Fibroblast of lung (primary cell): Measurements from ENCODE around the gene NPSR1. TPM values are rescaled to one million over a fixed set of nuclear protein-coding genes. Genes with fewer than 3 reads are reported as not detected.
"Not testable (repeated sequence)": the region's sequence is repeated elsewhere in the genome, so short reads cannot be mapped to it uniquely, and the experiment has no call there.

Experiments used
- DNase-seq, 2 donors: peaks; one replicate each; pipeline versions ENCODE4 v3.0.0 to v3.0.0-alpha.2; 2010; ENCODE audit warnings: low read depth in 2 of 2
- H2AFZ ChIP-seq: 2 replicates; pipeline ENCODE4 v1.5.1; 2012; ENCODE audit warnings: low read length, control low read depth, inconsistent platforms
- H3K27ac ChIP-seq: 2 replicates; pipeline ENCODE4 v1.5.1; 2011; ENCODE audit warnings: low read length, control low read depth; ENCODE audit not compliant: insufficient read depth
- H3K27me3 ChIP-seq: 2 replicates; pipeline ENCODE4 v1.5.1; 2011; ENCODE audit warnings: mild to moderate bottlenecking, low read length; ENCODE audit not compliant: control insufficient read depth, insufficient read depth
- H3K36me3 ChIP-seq: 2 replicates; pipeline ENCODE4 v1.5.1; 2011; ENCODE audit warnings: low read length; ENCODE audit not compliant: control insufficient read depth, insufficient read depth
- H3K4me1 ChIP-seq: 2 replicates; pipeline ENCODE4 v1.5.1; 2011; ENCODE audit warnings: low read length; ENCODE audit not compliant: control insufficient read depth, insufficient read depth; ENCODE audit errors: extremely low read depth
- H3K4me2 ChIP-seq: 2 replicates; pipeline ENCODE4 v1.5.1; 2011; ENCODE audit warnings: low read length, control low read depth; ENCODE audit not compliant: insufficient read depth; ENCODE audit errors: extremely low read depth
- H3K4me3 ChIP-seq, 4 experiments: fragments of 200-600 bp in 1 of 4; sonication (generic) in 1 of 4; replicated peaks in 1 of 4; 2 replicates each; pipeline ENCODE4 v1.5.1; 2011 to 2016; ENCODE audit warnings: low read length in 4 of 4, low read depth in 3 of 4, mild to moderate bottlenecking in 3 of 4, control low read depth in 2 of 4, inconsistent platforms in 1 of 4, mixed read lengths in 1 of 4; ENCODE audit not compliant: insufficient read depth in 1 of 4; ENCODE audit errors: control extremely low read depth in 1 of 4
- H3K79me2 ChIP-seq: 2 replicates; pipeline ENCODE4 v1.5.1; 2012; ENCODE audit warnings: mild to moderate bottlenecking, low read length, inconsistent platforms; ENCODE audit not compliant: control insufficient read depth, insufficient read depth
- H3K9ac ChIP-seq: 2 replicates; pipeline ENCODE4 v1.5.1; 2011; ENCODE audit warnings: mild to moderate bottlenecking, low read length, control low read depth; ENCODE audit not compliant: insufficient read depth
- H3K9me3 ChIP-seq: 2 replicates; pipeline ENCODE4 v1.5.1; 2012; ENCODE audit warnings: low read depth, low read length; ENCODE audit not compliant: control insufficient read depth, insufficient read depth
- H4K20me1 ChIP-seq: 2 replicates; pipeline ENCODE4 v1.5.1; 2011; ENCODE audit warnings: low read length; ENCODE audit not compliant: control insufficient read depth, insufficient read depth; ENCODE audit errors: extremely low read depth
- EZH2 ChIP-seq: IDR thresholded peaks from 2 replicates; pipeline ENCODE4 v1.5.1; 2012; ENCODE audit warnings: low read length, control low read depth, mild to moderate bottlenecking; ENCODE audit errors: missing control alignments
- polyA plus RNA-seq, 2 donors: library from polyadenylated mRNA; depleted of rRNA in 1 of 2; stranded (reverse) in 1 of 2; unstranded in 1 of 2; fragments of >200 nt; gene quantifications; 2 replicates each; pipeline ENCODE4 v1.2.1, GENCODE V29; 2011 to 2012; ENCODE audit warnings: missing spikeins in 1 of 2
- total RNA-seq: library from RNA; depleted of rRNA; stranded (reverse); fragments of >200 nt; gene quantifications from 2 replicates; pipeline ENCODE4 v1.2.1, GENCODE V29; 2014
- TF ChIP-seq, protein P1 (sequence below), 2 donors: IDR thresholded peaks in 1 of 2; conservative IDR thresholded peaks in 1 of 2; 1 replicate in 1 of 2; 2 replicates in 1 of 2; pipeline ENCODE4 v1.5.1; 2011 to 2012; ENCODE audit warnings: low read length in 2 of 2, control low read depth in 1 of 2, inconsistent platforms in 1 of 2, low read depth in 1 of 2, mild to moderate bottlenecking in 1 of 2

Gene NPSR1
- total and polyA plus RNA-seq, 2 donors (not counting 1 experiment from before 2014, with no cell fraction given), result not detected

DNA sequence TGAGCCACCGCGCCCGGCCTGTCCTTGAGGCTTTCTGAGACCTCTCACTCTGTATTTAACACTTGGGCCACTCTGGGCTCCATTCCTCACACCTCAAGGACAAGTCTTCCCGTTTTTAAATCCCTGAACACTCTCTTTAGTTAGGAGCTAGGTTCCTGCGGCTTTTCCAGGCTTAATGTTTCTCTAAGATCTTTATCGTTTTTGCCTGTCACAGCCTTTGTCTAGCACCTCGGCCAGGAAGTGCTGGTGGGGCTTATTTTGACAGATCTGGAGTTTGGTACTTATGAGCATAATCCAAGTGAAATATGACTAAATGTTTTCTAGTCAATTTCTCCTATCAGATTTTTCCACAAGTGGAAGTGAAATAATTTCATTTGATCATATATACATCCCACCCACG, 192.7 kb downstream of the NPSR1 start:
- no peak overlapping the region for H2AFZ ChIP-seq
- no peak overlapping the region for H3K4me3 ChIP-seq
- DNase-seq, result peak in 1 of 2 donors; percentile 6
- H3K27ac ChIP-seq, result no peak overlapping the region
- no peaks in the 10 kb centered on the region for H3K36me3 ChIP-seq
- H4K20me1 ChIP-seq, result no peaks in the 10 kb centered on the region
- H3K79me2 ChIP-seq, result no peaks in the 10 kb centered on the region
- H3K4me1 ChIP-seq, result no peaks in the 10 kb centered on the region
- no peak overlapping the region for H3K4me2 ChIP-seq
- H3K9ac ChIP-seq, result no peak overlapping the region
- no peaks in the 10 kb centered on the region for H3K9me3 ChIP-seq
- H3K27me3 ChIP-seq, result no peaks in the 10 kb centered on the region
- TF ChIP-seq, protein P1, sequence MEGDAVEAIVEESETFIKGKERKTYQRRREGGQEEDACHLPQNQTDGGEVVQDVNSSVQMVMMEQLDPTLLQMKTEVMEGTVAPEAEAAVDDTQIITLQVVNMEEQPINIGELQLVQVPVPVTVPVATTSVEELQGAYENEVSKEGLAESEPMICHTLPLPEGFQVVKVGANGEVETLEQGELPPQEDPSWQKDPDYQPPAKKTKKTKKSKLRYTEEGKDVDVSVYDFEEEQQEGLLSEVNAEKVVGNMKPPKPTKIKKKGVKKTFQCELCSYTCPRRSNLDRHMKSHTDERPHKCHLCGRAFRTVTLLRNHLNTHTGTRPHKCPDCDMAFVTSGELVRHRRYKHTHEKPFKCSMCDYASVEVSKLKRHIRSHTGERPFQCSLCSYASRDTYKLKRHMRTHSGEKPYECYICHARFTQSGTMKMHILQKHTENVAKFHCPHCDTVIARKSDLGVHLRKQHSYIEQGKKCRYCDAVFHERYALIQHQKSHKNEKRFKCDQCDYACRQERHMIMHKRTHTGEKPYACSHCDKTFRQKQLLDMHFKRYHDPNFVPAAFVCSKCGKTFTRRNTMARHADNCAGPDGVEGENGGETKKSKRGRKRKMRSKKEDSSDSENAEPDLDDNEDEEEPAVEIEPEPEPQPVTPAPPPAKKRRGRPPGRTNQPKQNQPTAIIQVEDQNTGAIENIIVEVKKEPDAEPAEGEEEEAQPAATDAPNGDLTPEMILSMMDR (conservative IDR thresholded peaks at IDR 0.05 in 1 of 2, IDR thresholded peaks at IDR 0.05 in 1 of 2; ENCODE audit: low read depth in 1 of 2, low read length in 2 of 2), result no peak
- TF ChIP-seq EZH2, result no peak

DNA sequence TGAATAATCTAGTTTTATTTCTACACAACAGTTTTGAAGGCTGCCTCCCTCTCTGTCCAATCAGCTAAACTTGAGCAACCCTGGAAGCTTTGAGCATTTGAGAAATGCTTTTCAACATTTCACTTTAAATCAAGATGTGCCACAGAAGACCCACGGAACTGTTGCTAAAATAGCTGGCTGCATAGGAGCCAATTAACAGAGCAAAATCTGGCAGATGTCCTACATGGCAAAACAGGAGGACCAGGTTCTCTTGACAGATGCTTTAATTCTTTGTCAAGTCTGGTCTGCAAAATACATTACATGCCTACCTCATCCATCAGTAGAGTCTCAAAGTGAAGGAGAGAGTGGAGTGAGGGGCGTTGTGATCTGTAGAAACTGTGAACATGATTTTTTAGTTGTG, 193.4 kb downstream of the NPSR1 start:
- no peaks in the 10 kb centered on the region for H3K79me2 ChIP-seq
- no peaks in the 10 kb centered on the region for H3K27me3 ChIP-seq
- no peak overlapping the region for H3K9ac ChIP-seq
- H3K9me3 ChIP-seq, result no peaks in the 10 kb centered on the region
- no peaks in the 10 kb centered on the region for H3K4me1 ChIP-seq
- TF ChIP-seq EZH2, result no peak
- TF ChIP-seq, protein P1 (conservative IDR thresholded peaks at IDR 0.05 in 1 of 2, IDR thresholded peaks at IDR 0.05 in 1 of 2; ENCODE audit: low read depth in 1 of 2, low read length in 2 of 2), result no peak
- H4K20me1 ChIP-seq, result no peaks in the 10 kb centered on the region
- H3K4me3 ChIP-seq, result no peak overlapping the region
- DNase-seq, result no peak
- no peaks in the 10 kb centered on the region for H3K36me3 ChIP-seq
- H3K27ac ChIP-seq, result no peak overlapping the region
- H3K4me2 ChIP-seq, result no peak overlapping the region
- H2AFZ ChIP-seq, result no peak overlapping the region

DNA sequence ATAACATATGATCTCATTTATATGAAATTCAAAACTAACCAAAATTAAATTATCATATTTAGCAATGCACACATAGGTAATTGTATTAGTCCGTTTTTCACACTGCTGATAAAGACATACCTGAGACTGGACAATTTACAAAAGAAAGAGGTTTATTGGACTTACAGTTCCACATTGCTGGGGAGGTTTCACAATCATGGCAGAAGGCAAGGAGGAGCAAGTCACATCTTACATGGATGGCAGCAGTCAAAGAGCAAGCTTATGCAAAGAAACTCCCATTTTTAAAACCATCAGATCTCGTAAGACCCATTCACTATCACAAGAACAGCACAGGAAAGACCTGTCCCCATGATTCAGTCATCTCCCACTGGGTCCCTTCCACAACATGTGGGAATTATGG, 200.4 kb downstream of the NPSR1 start:
- H4K20me1 ChIP-seq, H3K27ac ChIP-seq, H3K79me2 ChIP-seq, H3K4me2 ChIP-seq, H3K27me3 ChIP-seq, H2AFZ ChIP-seq, H3K36me3 ChIP-seq, H3K4me1 ChIP-seq, DNase-seq, H3K9me3 ChIP-seq, H3K4me3 ChIP-seq, H3K9ac ChIP-seq: not testable (repeated sequence)

DNA sequence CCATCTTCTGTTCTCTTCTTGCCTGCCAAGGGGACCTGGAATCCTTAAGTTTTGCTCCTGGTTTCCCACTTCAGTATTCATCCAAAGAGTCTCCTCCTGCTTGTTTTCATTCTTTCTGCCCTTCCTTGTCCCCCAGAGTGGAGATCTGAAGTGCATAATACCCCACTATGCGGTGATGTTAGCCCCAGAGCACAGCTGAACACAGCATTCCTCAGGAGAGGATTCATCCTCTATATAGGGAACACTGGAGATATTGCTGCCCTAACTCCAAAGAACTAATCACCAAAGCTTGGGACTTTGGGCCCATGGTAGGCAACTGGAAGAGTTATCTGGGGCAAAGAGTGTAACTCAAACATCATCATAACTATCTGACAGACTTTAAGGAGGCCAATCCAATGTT, 201.3 kb downstream of the NPSR1 start:
- H3K4me3 ChIP-seq, H3K4me1 ChIP-seq, H3K79me2 ChIP-seq, H3K27ac ChIP-seq, H3K4me2 ChIP-seq, H4K20me1 ChIP-seq, H3K9me3 ChIP-seq, H3K27me3 ChIP-seq, H3K36me3 ChIP-seq, H2AFZ ChIP-seq, H3K9ac ChIP-seq: not testable (repeated sequence)
- DNase-seq, result peak in 1 of 2 donors; percentile 44

DNA sequence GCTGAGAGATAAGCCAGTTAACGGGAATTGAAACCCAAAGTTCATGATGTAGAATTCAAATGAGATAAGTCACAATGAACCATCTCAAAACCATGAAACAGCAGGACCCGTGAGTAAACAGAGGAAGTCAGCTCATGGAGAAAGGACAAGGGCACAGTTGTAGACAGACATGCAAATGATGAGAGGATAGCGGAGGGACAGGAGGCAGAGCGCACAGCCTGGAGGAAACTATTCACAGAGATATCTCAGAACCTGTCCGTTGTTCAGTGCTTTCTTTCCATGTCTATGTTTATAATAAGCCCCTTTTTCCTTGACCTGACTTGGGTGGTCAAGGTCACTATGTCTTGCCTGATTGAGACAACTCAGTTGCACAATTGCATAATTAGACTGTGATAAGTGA, 208.2 kb downstream of the NPSR1 start:
- H4K20me1 ChIP-seq, H3K4me2 ChIP-seq, H3K4me1 ChIP-seq, H3K4me3 ChIP-seq, H3K27ac ChIP-seq, H2AFZ ChIP-seq, H3K9me3 ChIP-seq, DNase-seq, H3K9ac ChIP-seq, H3K79me2 ChIP-seq, H3K27me3 ChIP-seq, H3K36me3 ChIP-seq: not testable (repeated sequence)

DNA sequence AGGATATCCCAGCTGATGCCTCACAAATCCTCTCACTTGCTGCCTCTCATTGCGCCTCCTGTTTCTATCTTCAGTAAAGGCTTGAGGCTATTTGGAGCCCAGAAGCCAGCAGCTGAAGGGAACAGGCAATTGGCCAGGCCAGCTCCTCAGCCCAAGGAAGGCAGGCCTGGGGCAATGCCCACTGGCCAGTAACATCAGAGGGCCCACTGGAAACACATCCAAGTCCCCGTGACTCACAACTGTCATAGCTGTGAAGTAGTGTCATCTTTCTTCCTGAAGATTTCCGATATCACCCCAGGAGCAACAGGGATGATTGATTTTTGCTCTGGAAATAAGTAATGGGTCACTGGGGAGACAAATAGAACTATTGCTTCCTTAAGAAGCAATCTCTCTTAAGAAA, 209.3 kb downstream of the NPSR1 start:
- H2AFZ ChIP-seq, H3K79me2 ChIP-seq, H3K27me3 ChIP-seq, H3K4me1 ChIP-seq, H3K4me2 ChIP-seq, H3K27ac ChIP-seq, H3K9ac ChIP-seq, H3K9me3 ChIP-seq, H3K4me3 ChIP-seq, H3K36me3 ChIP-seq, H4K20me1 ChIP-seq: not testable (repeated sequence)
- peak in 1 of 2 donors; percentile 19 for DNase-seq
